Fibroblast of skin of right quadriceps (primary cell): ENCODE data around the gene KCNQ2.

Experiments used
- DNase-seq: peaks from one replicate; pipeline ENCODE4 v3.0.0-alpha.2; 2013

KCNQ2 gene

GRCh38 chr20:63431944-63432343 is 40.5 kb downstream of the KCNQ2 start:
- no peak for DNase-seq

- no peak for DNase-seq
These were observed 41.6 kb downstream of the KCNQ2 start for GRCh38 chr20:63430891-63431290.

- no peak for DNase-seq
These were observed 42.5 kb downstream of the KCNQ2 start for GRCh38 chr20:63429992-63430391.

GRCh38 chr20:63428906-63429575 is 43.4 kb downstream of the KCNQ2 start:
- no peak for DNase-seq

GRCh38 chr20:63427724-63428330 is 44.6 kb downstream of the KCNQ2 start:
- no peak for DNase-seq

GRCh38 chr20:63427206-63427605 is 45.2 kb downstream of the KCNQ2 start:
- no peak for DNase-seq

GRCh38 chr20:63425846-63426485 is 46.5 kb downstream of the KCNQ2 start:
- DNase-seq = no peak

GRCh38 chr20:63424613-63425012 is 47.8 kb downstream of the KCNQ2 start:
- DNase-seq = no peak

- DNase-seq = no peak
These were observed 48.7 kb downstream of the KCNQ2 start for GRCh38 chr20:63423751-63424150.

GRCh38 chr20:63422653-63423052 is 49.8 kb downstream of the KCNQ2 start:
- no peak for DNase-seq

GRCh38 chr20:63421913-63422312 is 50.5 kb downstream of the KCNQ2 start:
- DNase-seq = no peak

GRCh38 chr20:63421094-63421692 is 51.3 kb downstream of the KCNQ2 start:
- no peak for DNase-seq

GRCh38 chr20:63420359-63421093 is 51.9 kb downstream of the KCNQ2 start:
- DNase-seq = no peak

GRCh38 chr20:63419299-63419698 is 53.2 kb downstream of the KCNQ2 start:
- no peak for DNase-seq

GRCh38 chr20:63418617-63419016 is 53.8 kb downstream of the KCNQ2 start:
- DNase-seq = no peak

- DNase-seq = no peak
These were observed 54.7 kb downstream of the KCNQ2 start for GRCh38 chr20:63417738-63418120.

- DNase-seq = no peak
These were observed 55.2 kb downstream of the KCNQ2 start for GRCh38 chr20:63417097-63417737.

GRCh38 chr20:63416631-63417030 is 55.8 kb downstream of the KCNQ2 start:
- no peak for DNase-seq

- DNase-seq = no peak
These were observed 56.6 kb downstream of the KCNQ2 start for GRCh38 chr20:63415647-63416391.

- DNase-seq = no peak
These were observed 57.6 kb downstream of the KCNQ2 start for GRCh38 chr20:63414720-63415430.

GRCh38 chr20:63413963-63414684 is 58.3 kb downstream of the KCNQ2 start:
- DNase-seq = no peak
